ENCODE measurements around the gene SLFN5. TPM values are rescaled to one million over a fixed set of nuclear protein-coding genes. Genes with fewer than 3 reads are reported as not detected.

Gene SLFN5
- total RNA-seq: 90.2 and 113 TPM in 2 replicates

DNA sequence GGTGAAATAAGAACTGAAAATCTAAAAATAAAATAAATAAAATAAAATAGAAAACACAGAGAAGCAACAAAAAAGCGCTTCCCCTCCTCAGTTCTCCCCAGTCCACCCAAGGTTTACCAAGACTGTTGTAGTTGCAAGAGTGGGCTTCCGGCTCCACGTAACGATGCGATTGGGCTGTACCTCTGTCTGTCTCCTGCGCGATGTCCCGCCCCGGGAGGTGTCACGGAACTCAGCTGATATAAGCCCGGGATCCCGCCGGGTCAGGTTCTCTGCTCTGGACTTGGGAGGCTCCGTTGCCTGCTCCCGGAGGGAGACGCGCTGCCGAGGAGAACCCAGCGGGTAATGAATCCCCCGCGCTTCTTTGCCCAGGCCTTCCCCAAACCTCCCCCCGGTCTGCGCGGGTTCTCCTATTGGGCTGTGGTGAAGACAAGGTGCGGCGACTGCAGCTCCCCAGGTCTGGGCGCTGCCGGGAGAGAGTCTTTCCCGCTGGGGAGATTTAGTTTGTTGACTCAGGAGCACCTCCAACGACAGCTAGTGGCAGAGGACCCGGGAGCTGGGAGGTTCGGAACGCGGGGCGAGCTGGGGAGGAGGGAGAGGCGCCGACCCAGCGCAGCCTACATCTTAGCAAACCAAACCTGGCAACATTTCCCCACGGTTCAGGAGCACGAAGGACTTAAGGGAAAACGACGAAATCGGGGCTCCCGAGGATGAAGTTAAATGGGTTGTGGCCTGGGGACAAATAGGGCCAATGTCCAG, at the start of gene SLFN5:
SLFN5 (plus strand) TSS at position 268 of the 756 bp plus-strand sequence. CDS start 15,619 bp downstream, outside the sequence.

DNA sequence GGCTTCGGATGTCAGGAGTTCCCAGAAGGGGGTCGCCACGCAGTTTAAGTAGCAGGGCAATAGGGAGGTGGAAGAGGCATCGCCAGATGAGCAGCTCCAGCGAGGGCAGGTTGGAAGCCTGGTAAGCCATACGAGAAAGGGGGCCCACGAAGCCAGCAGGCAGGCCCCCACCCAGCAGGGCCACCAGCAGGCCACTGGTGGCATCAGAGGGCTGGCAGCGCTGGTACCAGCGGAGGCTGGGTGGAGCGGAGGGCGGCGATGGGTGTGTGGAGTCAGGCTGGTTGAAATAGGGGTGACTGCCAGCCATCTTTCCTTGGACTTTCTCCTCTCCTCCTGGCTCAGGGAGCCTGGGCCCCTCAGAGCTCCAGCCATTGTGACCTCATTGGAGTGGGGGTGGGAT, 48.9 kb upstream of the SLFN5 start, which contains the start of gene SLC35G3:
SLC35G3 (minus strand) TSS at position 393 of the 400 bp plus-strand sequence; CDS start at position 307, 86 bp downstream.

Other genes with a start within 250 kb of the SLFN5 start
- 8.5 and 15.0 TPM in 2 replicates for gene RFFL, start 179.4 kb upstream of the SLFN5 start, total RNA-seq
- gene RAD51D, start 123.2 kb upstream of the SLFN5 start, total RNA-seq: 2.1 and 3.1 TPM in 2 replicates
- gene FNDC8, start 121.5 kb upstream of the SLFN5 start, total RNA-seq: not detected in 2 replicates
- 19.1 and 20.8 TPM in 2 replicates for gene NLE1, start 100.8 kb upstream of the SLFN5 start, total RNA-seq
- under 0.01 TPM in 2 replicates for gene UNC45B, start 95.3 kb upstream of the SLFN5 start, total RNA-seq
- gene SLC35G3, start 48.7 kb upstream of the SLFN5 start, total RNA-seq: not detected in 2 replicates
- gene SLFN11, start 130.5 kb downstream of the SLFN5 start, total RNA-seq: 1.6 and 6.5 TPM in 2 replicates
- 1.4 and 5.5 TPM in 2 replicates for gene SLFN12, start 189.4 kb downstream of the SLFN5 start, total RNA-seq
- 0.68 and 1.9 TPM in 2 replicates for gene SLFN13, start 205.7 kb downstream of the SLFN5 start, total RNA-seq

Data from nasal cavity respiratory epithelium epithelial cell of viscerocranial mucosa (primary cell).